Frontal cortex (tissue), 4 donors: ENCODE measurements around the gene CD68. TPM values are rescaled to one million over a fixed set of nuclear protein-coding genes. Genes with fewer than 3 reads are reported as not detected.

ENCODE experiments used
- DNase-seq, 2 donors: peaks; one replicate each; pipeline ENCODE4 v3.0.0; 2012; ENCODE audit warnings: low spot score in 2 of 2
- FAIRE-seq: peaks from 2 replicates; lab custom pipeline; 2012; peaks lifted over from hg19 to GRCh38; lab: Jason Lieb, UNC
- total RNA-seq: library from RNA; depleted of rRNA; stranded (reverse); fragments of >200 nt; gene quantifications from one replicate; pipeline ENCODE4 v1.2.3, GENCODE V29; 2014
- donor health status: control.
- donor health status: control.
- donor health status: control.

The CD68 gene
- total RNA-seq, 1 donor from 2014 or later: 1.2 TPM

- DNase-seq: no peak
- no peak for FAIRE-seq
These were observed 20.7 kb upstream of the CD68 start, which contains the start of gene TNFSF13 for GRCh38 chr17:7558544-7559319. Gene TNFSF13, plus strand, starts transcription at chr17:7558750. Its CDS starts 290 bp downstream, at chr17:7559040.

DNA sequence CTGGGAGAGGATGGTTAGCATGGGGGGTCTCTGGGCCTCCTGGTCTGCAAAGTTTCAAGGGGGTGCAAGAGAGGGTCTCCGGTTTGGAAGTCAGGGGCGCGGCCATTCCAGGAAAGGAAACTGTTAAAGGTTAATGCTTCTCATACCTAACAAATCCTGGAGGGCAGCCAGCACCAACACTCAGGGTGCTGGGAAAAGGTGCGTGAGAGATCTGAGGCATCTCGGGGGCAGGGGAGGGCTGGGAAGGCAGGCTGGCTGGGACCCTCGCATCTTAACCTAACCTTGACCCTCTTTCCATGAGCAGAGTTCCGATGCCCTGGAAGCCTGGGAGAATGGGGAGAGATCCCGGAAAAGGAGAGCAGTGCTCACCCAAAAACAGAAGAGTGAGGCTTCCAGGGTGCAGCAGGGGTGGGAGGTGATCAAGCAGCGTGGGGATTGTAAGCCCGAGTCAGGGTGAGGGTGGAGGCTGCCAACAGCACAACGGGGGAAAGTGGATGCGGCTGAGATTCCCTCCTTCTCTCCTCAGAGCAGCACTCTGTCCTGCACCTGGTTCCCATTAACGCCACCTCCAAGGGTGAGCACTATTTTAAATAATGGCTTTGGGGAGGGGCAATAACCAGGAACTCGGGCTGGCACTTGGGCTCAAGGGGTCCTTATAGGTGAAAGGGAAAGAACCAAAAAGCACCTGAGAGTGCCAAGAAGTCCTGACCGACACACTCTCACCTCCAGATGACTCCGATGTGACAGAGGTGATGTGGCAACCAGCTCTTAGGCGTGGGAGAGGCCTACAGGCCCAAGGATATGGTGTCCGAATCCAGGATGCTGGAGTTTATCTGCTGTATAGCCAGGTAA, 19.9 kb upstream of the CD68 start:
- FAIRE-seq: no peak

DNA sequence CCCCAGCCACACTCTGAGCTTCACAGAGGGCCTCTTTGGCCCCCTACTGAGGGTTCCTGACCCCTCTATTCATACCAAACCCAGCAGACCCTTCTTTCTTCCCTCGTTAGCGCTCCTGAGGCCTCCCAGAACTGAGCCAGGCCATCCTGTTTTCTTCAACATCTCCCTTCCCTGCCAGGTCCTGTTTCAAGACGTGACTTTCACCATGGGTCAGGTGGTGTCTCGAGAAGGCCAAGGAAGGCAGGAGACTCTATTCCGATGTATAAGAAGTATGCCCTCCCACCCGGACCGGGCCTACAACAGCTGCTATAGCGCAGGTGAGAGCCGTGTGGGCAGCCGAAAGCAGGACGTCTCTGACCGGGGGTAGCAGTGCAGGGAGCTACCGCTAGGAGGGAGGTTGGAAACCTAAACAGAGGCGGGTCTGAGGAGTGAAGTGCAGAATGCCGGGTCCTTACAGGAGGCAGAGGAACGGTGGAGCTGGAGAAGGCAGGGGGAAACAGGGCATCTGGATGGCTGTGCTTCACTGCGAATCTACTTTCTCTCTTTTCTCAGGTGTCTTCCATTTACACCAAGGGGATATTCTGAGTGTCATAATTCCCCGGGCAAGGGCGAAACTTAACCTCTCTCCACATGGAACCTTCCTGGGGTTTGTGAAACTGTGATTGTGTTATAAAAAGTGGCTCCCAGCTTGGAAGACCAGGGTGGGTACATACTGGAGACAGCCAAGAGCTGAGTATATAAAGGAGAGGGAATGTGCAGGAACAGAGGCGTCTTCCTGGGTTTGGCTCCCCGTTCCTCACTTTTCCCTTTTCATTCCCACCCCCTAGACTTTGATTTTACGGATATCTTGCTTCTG, 19.0 kb upstream of the CD68 start:
- FAIRE-seq (no peak), DNase-seq (no peak)

More for the DNA sequence above, 19.9 kb upstream of the CD68 start:
- no peak for DNase-seq

GRCh38 chr17:7561028-7561575, 18.3 kb upstream of the CD68 start:
- no peak for FAIRE-seq

DNA sequence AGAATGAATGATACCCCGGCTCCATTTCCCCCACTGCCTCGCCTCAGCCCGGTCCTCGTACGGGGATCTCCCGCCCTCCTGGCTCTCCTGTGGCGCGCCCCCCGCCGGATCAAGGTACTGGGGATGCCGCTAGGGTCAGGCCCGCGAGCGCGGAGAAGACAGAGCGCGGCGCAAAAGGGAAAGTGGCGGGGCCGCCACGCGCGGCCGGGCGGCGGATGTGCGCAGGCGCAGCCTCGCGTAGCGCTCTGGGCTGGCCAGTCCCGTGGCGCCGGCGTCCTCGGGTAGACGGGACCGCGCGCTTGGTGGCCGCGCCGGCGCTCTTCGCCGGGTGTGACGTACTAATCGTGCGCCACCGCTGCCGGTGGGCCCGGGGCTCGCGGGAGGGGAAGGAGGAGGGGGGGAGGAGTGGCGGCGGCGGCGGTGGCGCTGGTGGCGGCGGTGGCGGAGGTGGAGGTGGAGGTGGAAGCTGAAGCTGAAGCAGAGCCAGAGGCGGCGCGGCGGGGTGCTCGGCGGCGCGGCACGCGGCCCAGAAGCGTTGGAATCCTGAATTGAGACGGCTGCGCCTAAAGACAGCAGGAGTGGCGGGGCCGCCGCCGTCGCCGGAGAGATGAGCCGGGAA, 17.7 kb upstream of the CD68 start, which contains the start of gene SENP3:
Gene SENP3 (plus strand): TSS at position 331 of the 619 bp plus-strand sequence. CDS start 1,158 bp downstream, outside the sequence.
- FAIRE-seq: no peak

More at GRCh38 chr17:7561028-7561575, 18.3 kb upstream of the CD68 start:
- peak; percentile 91 to 92 for DNase-seq

DNA sequence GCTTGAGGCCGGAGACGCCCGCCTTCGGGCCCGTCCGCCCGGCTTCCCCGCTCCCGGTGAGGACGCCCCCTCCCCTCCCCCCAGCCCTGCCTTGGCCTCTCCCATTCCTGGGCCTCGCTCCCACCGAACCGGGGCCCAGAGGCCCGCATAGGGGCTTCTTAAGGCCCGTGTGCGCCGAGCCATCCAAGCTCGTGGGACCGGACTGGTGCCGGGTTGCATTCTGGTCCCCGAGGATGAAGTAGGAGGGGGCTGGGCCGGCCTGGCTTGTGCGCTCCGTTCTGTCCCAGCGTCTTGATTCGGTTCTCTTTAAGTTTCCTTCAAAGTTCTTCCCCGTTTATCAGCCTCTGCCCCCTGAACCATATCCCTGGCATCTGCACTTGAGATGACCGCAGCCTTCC, 17.2 kb upstream of the CD68 start:
- FAIRE-seq (no peak), DNase-seq (no peak)

More for the DNA sequence above, 17.7 kb upstream of the CD68 start, which contains the start of gene SENP3:
- peak; percentile 98 to 99 for DNase-seq

- no peak for FAIRE-seq
- no peak for DNase-seq
These were observed 16.1 kb upstream of the CD68 start for GRCh38 chr17:7563115-7563869.

DNA sequence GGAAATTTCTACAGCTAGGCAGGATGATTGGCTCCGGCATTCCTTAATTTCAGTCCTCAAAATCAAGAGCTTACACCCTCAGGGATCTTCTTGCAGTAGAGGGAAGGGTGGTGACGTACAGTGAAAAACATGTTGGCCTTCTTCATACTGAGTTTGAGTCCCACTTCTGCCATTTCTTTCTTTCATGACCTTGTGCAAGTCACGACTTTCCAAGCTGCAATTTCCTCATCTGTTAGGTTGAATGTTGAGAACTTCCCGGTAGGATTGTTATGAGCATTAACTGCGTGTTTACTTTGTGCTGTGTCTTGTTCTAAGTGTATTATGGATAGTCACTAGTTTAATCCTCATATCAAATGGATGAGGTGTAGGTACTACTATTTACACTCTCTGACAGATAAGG, 9.9 kb upstream of the CD68 start:
- DNase-seq: no peak
- no peak for FAIRE-seq

DNA sequence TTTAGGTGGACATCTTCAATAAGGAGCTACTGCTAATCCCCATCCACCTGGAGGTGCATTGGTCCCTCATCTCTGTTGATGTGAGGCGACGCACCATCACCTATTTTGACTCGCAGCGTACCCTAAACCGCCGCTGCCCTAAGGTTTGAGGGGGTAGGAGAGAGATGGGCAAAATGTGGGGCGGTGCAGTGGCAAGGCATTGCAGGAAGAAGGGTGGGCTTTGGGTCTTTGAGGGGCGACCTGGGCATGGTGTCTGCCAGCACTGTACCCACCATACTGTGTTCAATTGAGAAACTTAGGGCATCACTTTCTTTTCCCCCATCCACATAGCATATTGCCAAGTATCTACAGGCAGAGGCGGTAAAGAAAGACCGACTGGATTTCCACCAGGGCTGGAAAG, 9.1 kb upstream of the CD68 start:
- FAIRE-seq (no peak), DNase-seq (no peak)

DNA sequence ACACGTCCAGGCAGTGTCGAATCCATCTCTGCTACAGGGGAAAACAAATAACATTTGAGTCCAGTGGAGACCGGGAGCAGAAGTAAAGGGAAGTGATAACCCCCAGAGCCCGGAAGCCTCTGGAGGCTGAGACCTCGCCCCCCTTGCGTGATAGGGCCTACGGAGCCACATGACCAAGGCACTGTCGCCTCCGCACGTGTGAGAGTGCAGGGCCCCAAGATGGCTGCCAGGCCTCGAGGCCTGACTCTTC, 7.2 kb upstream of the CD68 start:
- FAIRE-seq (no peak), DNase-seq (no peak)

DNA sequence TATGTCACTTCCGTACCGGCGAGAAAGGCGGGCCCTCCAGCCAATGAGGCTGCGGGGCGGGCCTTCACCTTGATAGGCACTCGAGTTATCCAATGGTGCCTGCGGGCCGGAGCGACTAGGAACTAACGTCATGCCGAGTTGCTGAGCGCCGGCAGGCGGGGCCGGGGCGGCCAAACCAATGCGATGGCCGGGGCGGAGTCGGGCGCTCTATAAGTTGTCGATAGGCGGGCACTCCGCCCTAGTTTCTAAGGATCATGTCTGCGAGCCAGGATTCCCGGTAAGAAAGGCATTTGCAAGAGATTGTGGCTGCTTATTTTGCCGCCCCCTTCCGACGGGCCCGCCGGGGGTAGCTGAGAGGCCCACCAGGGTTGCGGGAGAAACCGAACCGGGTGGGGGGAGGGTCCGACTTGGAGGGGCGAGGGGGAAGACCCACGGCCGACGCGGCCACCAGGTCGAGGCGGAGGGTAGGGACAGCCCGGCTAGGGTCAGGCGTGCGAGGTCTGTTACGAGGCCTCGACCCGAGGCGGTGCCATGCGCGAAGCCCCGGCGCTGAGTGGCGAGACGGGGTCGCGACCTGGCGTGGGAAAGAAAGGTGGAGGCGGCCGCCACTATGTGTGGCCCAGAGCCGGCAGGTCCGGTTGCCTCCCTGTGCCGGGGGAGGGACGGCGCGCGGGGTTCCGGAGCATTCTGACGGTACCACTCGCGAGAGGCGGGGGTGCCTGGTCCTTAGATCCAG, 6.7 kb upstream of the CD68 start:
- peak; percentile 98 for FAIRE-seq

GRCh38 chr17:7573324-7574080, 5.9 kb upstream of the CD68 start:
- DNase-seq (peak; percentile 93 to 94), FAIRE-seq (no peak)

More for the DNA sequence above, 6.7 kb upstream of the CD68 start:
- peak; percentile 99 for DNase-seq

- DNase-seq (no peak), FAIRE-seq (no peak)
These were observed 5.1 kb upstream of the CD68 start for GRCh38 chr17:7574176-7574953.

- DNase-seq (no peak), FAIRE-seq (no peak)
These were observed 4.0 kb upstream of the CD68 start for GRCh38 chr17:7575481-7575883.

GRCh38 chr17:7575959-7576358, 3.5 kb upstream of the CD68 start:
- no peak for DNase-seq
- no peak for FAIRE-seq

GRCh38 chr17:7576432-7576937, 3.0 kb upstream of the CD68 start:
- DNase-seq: no peak
- FAIRE-seq: no peak
